DOHH2 (cell line): ENCODE data around the gene GFRA1.

Experiments
- H3F3A ChIP-seq: fragments of 200-600 bp; sonication (generic), shearing (Covaris generic); 2 replicates; pipeline ENCODE4 v1.6.0; 2016; ENCODE audit warnings: antibody characterized with exemption, mild to moderate bottlenecking; ENCODE audit not compliant: control insufficient read depth, insufficient read depth
- H3K27ac ChIP-seq: fragments of 200-600 bp; sonication (generic); 2 replicates; pipeline ENCODE4 v1.5.1; 2014; ENCODE audit warnings: low read depth, mild to moderate bottlenecking, low read length, moderate library complexity
- H3K27me3 ChIP-seq: fragments of 200-600 bp; sonication (generic); 2 replicates; pipeline ENCODE4 v1.6.1; 2014; ENCODE audit warnings: mild to moderate bottlenecking, low read length, mixed read lengths; ENCODE audit not compliant: control insufficient read depth
- H3K36me3 ChIP-seq: fragments of 200-600 bp; sonication (generic); 2 replicates; pipeline ENCODE4 v1.6.1; 2014; ENCODE audit warnings: mild to moderate bottlenecking, low read length, moderate library complexity, mixed read lengths; ENCODE audit not compliant: control insufficient read depth
- H3K4me1 ChIP-seq: fragments of 200-600 bp; sonication (generic); 2 replicates; pipeline ENCODE4 v1.6.1; 2014; ENCODE audit warnings: mild to moderate bottlenecking, low read length, mixed read lengths; ENCODE audit not compliant: control insufficient read depth
- H3K4me2 ChIP-seq: fragments of 200-600 bp; sonication (generic); 2 replicates; pipeline ENCODE4 v1.6.0; 2014; ENCODE audit warnings: mild to moderate bottlenecking, low read length, moderate library complexity
- H3K4me3 ChIP-seq: fragments of 200-600 bp; sonication (generic); 2 replicates; pipeline ENCODE4 v1.5.1; 2014; ENCODE audit warnings: mild to moderate bottlenecking, low read length, mixed read lengths
- H3K79me2 ChIP-seq: fragments of 200-600 bp; sonication (generic); 2 replicates; pipeline ENCODE4 v1.6.1; 2014; ENCODE audit warnings: mild to moderate bottlenecking, low read length, mixed read lengths; ENCODE audit not compliant: control insufficient read depth
- H3K9me2 ChIP-seq: fragments of 200-600 bp; sonication (generic); replicated peaks from 2 replicates; pipeline ENCODE4 v1.6.1; 2014; ENCODE audit warnings: mild to moderate bottlenecking, low read length, mixed read lengths; ENCODE audit not compliant: control insufficient read depth
- H3K9me3 ChIP-seq: fragments of 200-600 bp; sonication (generic); 2 replicates; pipeline ENCODE4 v1.6.1; 2014; ENCODE audit warnings: antibody characterized with exemption, low read length, mixed read lengths; ENCODE audit not compliant: control insufficient read depth, insufficient read depth
- H4K20me1 ChIP-seq: fragments of 200-600 bp; sonication (generic); 2 replicates; pipeline ENCODE4 v1.6.0; 2014; ENCODE audit warnings: low read depth, mild to moderate bottlenecking, antibody characterized with exemption, low read length, moderate library complexity; ENCODE audit not compliant: control insufficient read depth, insufficient read depth
- CTCF ChIP-seq: fragments of 200-600 bp; sonication (generic); IDR thresholded peaks from one replicate; pipeline ENCODE4 v1.5.1; 2014; ENCODE audit warnings: antibody characterized with exemption, mild to moderate bottlenecking, low read depth, low read length; ENCODE audit not compliant: poor library complexity, severe bottlenecking
- EZH2phosphoT487 ChIP-seq: fragments of 200-600 bp; sonication (generic); IDR thresholded peaks from 2 replicates; pipeline ENCODE4 v1.6.1; 2017; ENCODE audit warnings: borderline replicate concordance, mild to moderate bottlenecking, antibody characterized with exemption, low read length, moderate library complexity, mixed read lengths

Gene GFRA1

DNA sequence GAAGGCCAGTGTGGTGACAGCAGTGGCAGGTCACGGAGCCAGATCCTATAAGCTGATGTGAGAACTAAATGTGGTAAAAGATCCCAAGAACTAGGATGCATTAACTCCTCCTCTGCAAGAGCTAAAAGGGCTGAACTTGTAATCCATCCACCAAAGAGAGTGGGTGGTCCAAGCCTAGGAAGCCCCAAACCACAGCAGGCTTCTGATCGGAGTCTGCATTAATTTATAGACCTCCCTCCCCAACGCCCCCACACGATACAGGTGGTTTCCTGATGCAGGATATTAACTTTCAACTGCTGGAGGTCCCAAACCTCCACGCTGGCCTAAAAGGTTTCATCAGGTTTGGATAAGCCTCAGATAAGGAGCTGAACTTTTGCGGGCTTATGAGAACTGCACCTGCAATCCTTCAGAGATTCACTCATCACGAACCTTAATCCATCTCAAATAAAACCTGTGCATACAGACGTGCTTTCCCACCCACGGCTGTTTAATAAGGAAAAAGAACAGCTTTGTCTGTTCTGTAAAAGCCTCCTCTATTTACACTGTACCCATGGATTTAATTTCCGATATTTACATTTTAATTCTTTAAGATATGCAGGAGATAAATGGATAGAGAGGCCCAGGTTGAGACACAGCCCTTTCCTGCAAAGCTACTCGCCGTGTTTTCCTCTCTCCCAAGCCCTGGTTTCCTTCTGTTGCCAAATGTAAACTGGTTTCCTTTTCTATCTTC, 74.9 kb downstream of the GFRA1 start:
- Histone ChIP-seq H3K4me2 (no peak overlapping the region), H3K27ac (no peak overlapping the region), H3K27me3 (no peaks in the 10 kb centered on the region), H3K4me3 (no peak overlapping the region), H3K36me3 (no peaks in the 10 kb centered on the region), H3K9me2 (no peaks in the 10 kb centered on the region), H3K9me3 (no peaks in the 10 kb centered on the region), H4K20me1 (no peaks in the 10 kb centered on the region), H3K79me2 (no peaks in the 10 kb centered on the region), H3F3A (no peaks in the 10 kb centered on the region), H3K4me1 (no peaks in the 10 kb centered on the region)
- TF ChIP-seq CTCF (no peak), EZH2phosphoT487 (no peak)

DNA sequence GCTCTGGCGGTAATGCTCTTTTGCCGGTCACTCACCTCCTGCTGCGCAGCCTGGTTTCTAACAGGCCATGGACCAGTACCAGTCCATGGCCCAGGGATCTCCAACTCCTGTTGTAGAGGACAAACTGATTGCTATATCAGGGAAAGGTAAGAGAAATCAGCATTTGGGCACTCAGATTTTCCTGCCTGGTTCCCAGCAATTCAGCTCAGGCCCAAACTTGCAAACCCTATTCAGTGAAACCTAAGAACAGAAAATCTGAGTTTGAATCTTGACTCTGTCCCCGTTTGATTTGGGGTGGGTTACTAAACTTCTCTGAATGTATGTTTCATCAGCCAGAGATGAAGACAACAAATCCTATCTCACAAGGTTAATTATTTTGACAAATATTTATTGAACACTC, 77.4 kb downstream of the GFRA1 start:
- H4K20me1 ChIP-seq, result no peaks in the 10 kb centered on the region
- H3K9me2 ChIP-seq, result no peaks in the 10 kb centered on the region
- no peak overlapping the region for H3K27ac ChIP-seq
- no peak overlapping the region for H3K4me2 ChIP-seq
- no peaks in the 10 kb centered on the region for H3K36me3 ChIP-seq
- H3K27me3 ChIP-seq, result no peaks in the 10 kb centered on the region
- H3F3A ChIP-seq, result no peaks in the 10 kb centered on the region
- TF ChIP-seq EZH2phosphoT487 (no peak), CTCF (no peak)
- H3K4me1 ChIP-seq, result no peaks in the 10 kb centered on the region
- H3K4me3 ChIP-seq, result no peak overlapping the region
- H3K79me2 ChIP-seq, result no peaks in the 10 kb centered on the region
- no peaks in the 10 kb centered on the region for H3K9me3 ChIP-seq

GRCh38 chr10:116195039-116195438, 78.0 kb downstream of the GFRA1 start:
- no peaks in the 10 kb centered on the region for H3K27me3 ChIP-seq
- H3K36me3 ChIP-seq, result no peaks in the 10 kb centered on the region
- H3K4me2 ChIP-seq, result no peak overlapping the region
- H3K27ac ChIP-seq, result no peak overlapping the region
- no peaks in the 10 kb centered on the region for H3F3A ChIP-seq
- H4K20me1 ChIP-seq, result no peaks in the 10 kb centered on the region
- no peaks in the 10 kb centered on the region for H3K79me2 ChIP-seq
- no peaks in the 10 kb centered on the region for H3K4me1 ChIP-seq
- H3K9me2 ChIP-seq, result no peaks in the 10 kb centered on the region
- TF ChIP-seq EZH2phosphoT487, result no peak
- no peak for TF ChIP-seq CTCF
- H3K4me3 ChIP-seq, result no peak overlapping the region
- H3K9me3 ChIP-seq, result no peaks in the 10 kb centered on the region
